HG02973 (cell line): ENCODE data around the gene AMBRA1.
"Not testable (repeated sequence)": the region's sequence is repeated elsewhere in the genome, so short reads cannot be mapped to it uniquely, and the experiment has no call there.

Experiments used
- ATAC-seq: cut with Tn5 transposase; IDR thresholded peaks from one replicate; pipeline ENCODE4 v1.9.1; 2021; ENCODE audit warnings: moderate library complexity; ENCODE audit not compliant: unreplicated experiment

Gene AMBRA1

GRCh38 chr11:46615756-46616155, 21.9 kb upstream of the AMBRA1 start:
- no peak for ATAC-seq

GRCh38 chr11:46612326-46612725, 18.5 kb upstream of the AMBRA1 start:
- ATAC-seq = no peak

- no peak for ATAC-seq
These were observed 17.9 kb upstream of the AMBRA1 start for GRCh38 chr11:46611526-46612304.

GRCh38 chr11:46609386-46609785, 15.6 kb upstream of the AMBRA1 start:
- ATAC-seq = no peak

GRCh38 chr11:46607516-46607915, 13.7 kb upstream of the AMBRA1 start:
- ATAC-seq = no peak

GRCh38 chr11:46604796-46605195, 11.0 kb upstream of the AMBRA1 start:
- no peak for ATAC-seq

- no peak for ATAC-seq
These were observed 10.0 kb upstream of the AMBRA1 start for GRCh38 chr11:46603704-46604308.

GRCh38 chr11:46601129-46601528, 7.3 kb upstream of the AMBRA1 start:
- ATAC-seq = no peak

GRCh38 chr11:46600194-46600960, 6.6 kb upstream of the AMBRA1 start:
- ATAC-seq = no peak

GRCh38 chr11:46599340-46600193, 5.7 kb upstream of the AMBRA1 start:
- ATAC-seq = no peak

- no peak for ATAC-seq
These were observed 3.9 kb upstream of the AMBRA1 start for GRCh38 chr11:46597609-46598219.

GRCh38 chr11:46597155-46597554, 3.3 kb upstream of the AMBRA1 start:
- no peak for ATAC-seq

- ATAC-seq = no peak
These were observed 962 bp upstream of the AMBRA1 start for GRCh38 chr11:46594785-46595184.

GRCh38 chr11:46594374-46594700, 514 bp upstream of the AMBRA1 start:
- ATAC-seq = no peak

GRCh38 chr11:46590740-46591605, 2.9 kb downstream of the AMBRA1 start:
- ATAC-seq = no peak

- ATAC-seq = no peak
These were observed 4.9 kb downstream of the AMBRA1 start for GRCh38 chr11:46588915-46589314.

- no peak for ATAC-seq
These were observed 5.7 kb downstream of the AMBRA1 start for GRCh38 chr11:46588131-46588530.

- ATAC-seq = not testable (repeated sequence)
These were observed 10.3 kb downstream of the AMBRA1 start for GRCh38 chr11:46583513-46583912.

- no peak for ATAC-seq
These were observed 11.2 kb downstream of the AMBRA1 start for GRCh38 chr11:46582588-46582987.

GRCh38 chr11:46577058-46577457, 16.8 kb downstream of the AMBRA1 start:
- ATAC-seq = no peak
